IMR-90 (cell line): Measurements from ENCODE around the gene SMIM26.

Experiments
- BHLHE40 ChIP-seq: fragments of 150-350 bp; IDR thresholded peaks from 2 replicates; pipeline ENCODE4 v1.6.1; 2016; ENCODE audit warnings: mild to moderate bottlenecking, low read depth, low read length
- MAFK ChIP-seq: IDR thresholded peaks from 2 replicates; pipeline ENCODE4 v1.6.1; 2012; ENCODE audit warnings: low read depth, low read length, improper control_type of control experiment
- TF ChIP-seq, protein P1 (sequence below): conservative IDR thresholded peaks from 2 replicates; pipeline ENCODE4 v1.5.1; 2012; ENCODE audit warnings: mild to moderate bottlenecking, low read depth, low read length, improper control_type of control experiment

DNA sequence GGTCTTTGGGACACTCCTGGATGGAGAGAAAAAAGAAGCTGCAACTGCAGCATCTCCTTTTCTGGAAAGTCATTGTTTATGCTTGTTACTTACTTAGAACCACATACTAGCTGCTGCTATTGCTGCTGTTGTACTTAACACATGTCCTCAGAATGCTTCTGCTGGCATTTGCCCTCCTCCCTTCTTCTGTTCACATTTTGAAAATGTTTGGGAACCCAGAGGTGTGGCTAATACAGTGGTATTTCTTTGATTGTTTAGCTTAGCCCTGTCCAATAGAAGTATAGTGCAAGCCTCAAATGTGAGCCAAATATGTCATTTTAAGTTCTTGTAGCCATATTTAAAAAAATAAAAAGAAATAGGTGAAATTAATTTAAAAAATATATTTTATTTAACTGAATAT, 29.0 kb downstream of the SMIM26 start:
- TF ChIP-seq, protein P1, sequence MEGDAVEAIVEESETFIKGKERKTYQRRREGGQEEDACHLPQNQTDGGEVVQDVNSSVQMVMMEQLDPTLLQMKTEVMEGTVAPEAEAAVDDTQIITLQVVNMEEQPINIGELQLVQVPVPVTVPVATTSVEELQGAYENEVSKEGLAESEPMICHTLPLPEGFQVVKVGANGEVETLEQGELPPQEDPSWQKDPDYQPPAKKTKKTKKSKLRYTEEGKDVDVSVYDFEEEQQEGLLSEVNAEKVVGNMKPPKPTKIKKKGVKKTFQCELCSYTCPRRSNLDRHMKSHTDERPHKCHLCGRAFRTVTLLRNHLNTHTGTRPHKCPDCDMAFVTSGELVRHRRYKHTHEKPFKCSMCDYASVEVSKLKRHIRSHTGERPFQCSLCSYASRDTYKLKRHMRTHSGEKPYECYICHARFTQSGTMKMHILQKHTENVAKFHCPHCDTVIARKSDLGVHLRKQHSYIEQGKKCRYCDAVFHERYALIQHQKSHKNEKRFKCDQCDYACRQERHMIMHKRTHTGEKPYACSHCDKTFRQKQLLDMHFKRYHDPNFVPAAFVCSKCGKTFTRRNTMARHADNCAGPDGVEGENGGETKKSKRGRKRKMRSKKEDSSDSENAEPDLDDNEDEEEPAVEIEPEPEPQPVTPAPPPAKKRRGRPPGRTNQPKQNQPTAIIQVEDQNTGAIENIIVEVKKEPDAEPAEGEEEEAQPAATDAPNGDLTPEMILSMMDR = no peak
- TF ChIP-seq MAFK (no peak), BHLHE40 (no peak)
